K562 (cell line): ENCODE measurements around the gene HOXA2. TPM values are rescaled to one million over a fixed set of nuclear protein-coding genes. Genes with fewer than 3 reads are reported as not detected.

Experiments used
- ATAC-seq: fragments of 200-7000 bp; cut with Tn5 transposase; 3 replicates; pipeline ENCODE4 v1.9.1; 2020; ENCODE audit warnings: moderate library complexity
- BruUV-seq: library from RNA; stranded (reverse); fragments of 400-500 nt; replicated peaks from 2 replicates; lab custom pipeline; 2021; lab: Mats Ljungman, UMichigan
- CTCF ChIA-PET: fragments of 300-600 bp; formaldehyde crosslinking; extraction: SDS; loops from one replicate; lab custom pipeline; 2021; ENCODE audit warnings: low intra/inter-chr PET ratio; lab: Yijun Ruan, JAX
- POLR2A ChIA-PET: fragments of 300-600, 350-650 bp; sonication (Branson Sonifier 250); formaldehyde crosslinking; extraction: SDS; loops from one replicate; lab custom pipeline; 2021; ENCODE audit warnings: antibody characterized with exemption, inconsistent platforms; lab: Yijun Ruan, JAX
- DNase-seq, 4 experiments: peaks; one replicate each; pipeline versions ENCODE4 v3.0.0 to v3.0.0-alpha.2; 2011 to 2018; ENCODE audit warnings: low spot score in 3 of 4, mixed read lengths in 3 of 4; ENCODE audit errors: extremely low read depth in 1 of 4
- FAIRE-seq: peaks from 2 replicates; lab custom pipeline; 2011; peaks lifted over from hg19 to GRCh38; lab: Jason Lieb, UNC
- H2AFZ ChIP-seq: 2 replicates; pipeline ENCODE4 v1.6.0; 2011; ENCODE audit warnings: low read depth, low read length, control low read depth, inconsistent platforms
- H3K27ac ChIP-seq: fragments of 200-600 bp; 3 replicates; pipeline ENCODE4 v1.8.0; 2011; ENCODE audit warnings: low read depth, mild to moderate bottlenecking, control low read depth, inconsistent platforms, low read length, moderate library complexity, mixed read lengths; ENCODE audit errors: extremely low read depth
- H3K27me3 ChIP-seq, 2 experiments: fragments of 300-600 bp in 1 of 2; 2 replicates in 1 of 2; 3 replicates in 1 of 2; pipeline versions ENCODE4 v1.6.0 to v1.8.0; 2011; ENCODE audit warnings: inconsistent platforms in 2 of 2, low read length in 2 of 2, mild to moderate bottlenecking in 1 of 2, mixed read lengths in 1 of 2, moderate library complexity in 1 of 2; ENCODE audit not compliant: control insufficient read depth in 2 of 2, insufficient read depth in 2 of 2
- H3K36me3 ChIP-seq: fragments of 300-600 bp; 3 replicates; pipeline ENCODE4 v1.8.0; 2011; ENCODE audit warnings: mild to moderate bottlenecking, low read length, inconsistent platforms; ENCODE audit not compliant: control insufficient read depth, insufficient read depth
- H3K4me1 ChIP-seq, 2 experiments: fragments of 200-600 bp in 1 of 2; replicated peaks in 1 of 2; 2 replicates in 1 of 2; 3 replicates in 1 of 2; pipeline versions ENCODE4 v1.5.1 to v1.8.0; 2011; ENCODE audit warnings: inconsistent platforms in 2 of 2, low read length in 2 of 2, mild to moderate bottlenecking in 1 of 2, mixed read lengths in 1 of 2, moderate library complexity in 1 of 2; ENCODE audit not compliant: control insufficient read depth in 2 of 2, insufficient read depth in 2 of 2
- H3K4me2 ChIP-seq: 2 replicates; pipeline ENCODE4 v1.6.1; 2011; ENCODE audit warnings: low read length, control low read depth, inconsistent platforms, mixed read lengths; ENCODE audit not compliant: insufficient read depth
- H3K4me3 ChIP-seq: fragments of 200-600 bp; sonication (generic), shearing (Covaris generic); 2 replicates; pipeline ENCODE4 v1.5.1; 2016; ENCODE audit warnings: control low read depth, inconsistent platforms
- H3K79me2 ChIP-seq: fragments of 200-600 bp; 3 replicates; pipeline ENCODE4 v1.8.0; 2011; ENCODE audit warnings: low read length, inconsistent platforms; ENCODE audit not compliant: control insufficient read depth, insufficient read depth
- H3K9ac ChIP-seq, 2 experiments: 2 replicates each; pipeline versions ENCODE4 v1.6.0 to v1.6.1; 2011; ENCODE audit warnings: low read depth in 2 of 2, low read length in 2 of 2, control low read depth in 1 of 2, inconsistent platforms in 1 of 2, mild to moderate bottlenecking in 1 of 2, mixed read lengths in 1 of 2; ENCODE audit not compliant: insufficient read depth in 1 of 2
- H3K9me1 ChIP-seq: one replicate; pipeline ENCODE4 v1.6.0; 2011; ENCODE audit warnings: inconsistent platforms, mild to moderate bottlenecking, low read length, moderate library complexity; ENCODE audit not compliant: control insufficient read depth, insufficient read depth
- H3K9me3 ChIP-seq: replicated peaks from 2 replicates; pipeline ENCODE4 v1.5.1; 2011; ENCODE audit warnings: low read depth, low read length, inconsistent platforms; ENCODE audit not compliant: control insufficient read depth, insufficient read depth
- H4K20me1 ChIP-seq: replicated peaks from 2 replicates; pipeline ENCODE4 v1.6.1; 2011; ENCODE audit warnings: low read length, inconsistent platforms, mixed read lengths; ENCODE audit not compliant: control insufficient read depth, insufficient read depth
- E2F6 ChIP-seq, 2 experiments: IDR thresholded peaks; 2 replicates each; pipeline ENCODE4 v1.6.1; 2011; ENCODE audit warnings: borderline replicate concordance in 1 of 2, control low read depth in 1 of 2, low read depth in 1 of 2, low read length in 1 of 2, mild to moderate bottlenecking in 1 of 2, mixed read lengths in 1 of 2, moderate library complexity in 1 of 2; ENCODE audit not compliant: insufficient read depth in 1 of 2, insufficient read length in 1 of 2, poor library complexity in 1 of 2, severe bottlenecking in 1 of 2; ENCODE audit errors: extremely low read depth in 1 of 2
- WGBS: fragments of 100-300 bp; shearing (Covaris generic); methylation state at CpG from one replicate; pipeline ENCODE4 v1.1.6; 2016; ENCODE audit warnings: low coverage, mixed read lengths; ENCODE audit not compliant: insufficient coverage; ENCODE audit errors: missing lambda C conversion rate; 5-methylcytosine and 5-hydroxymethylcytosine counted together
- in situ Hi-C: fragments of 300-500 bp; cut with MboI; formaldehyde crosslinking; loops from 4 replicates; pipeline ENCODE4 v1.15.0; 2018; ENCODE audit warnings: inconsistent platforms, mixed read lengths
- intact Hi-C: fragments of 100-400 bp; cut with micrococcal nuclease; formaldehyde crosslinking; loops from 2 replicates; pipeline ENCODE4 v1.14.2; 2022
- polyA plus RNA-seq, 8 experiments: library from polyadenylated mRNA; depleted of rRNA in 4 of 8; stranded (reverse) in 5 of 8; unstranded in 3 of 8; fragments of >200 nt; fragmentation: Nextera tagmentation in 2 of 8; fragmentation: Illumina TruSeq in 1 of 8; extraction: Ambion mirVana in 2 of 8; extraction: Trizol in 1 of 8; gene quantifications; 2 replicates each; pipeline versions ENCODE4 v1.2.1 to v1.2.3, GENCODE V29; 2011 to 2014; ENCODE audit warnings: inconsistent platforms in 1 of 8, missing spikeins in 1 of 8
- total RNA-seq, 7 experiments: library from RNA; depleted of rRNA in 6 of 7; stranded (reverse); fragments of >200 nt in 6 of 7; fragmentation: Illumina TruSeq in 2 of 7; extraction: Trizol in 2 of 7; gene quantifications; 2 replicates each; pipeline versions ENCODE4 v1.2.1 to v1.2.3, GENCODE V29; 2011 to 2021; ENCODE audit warnings: low replicate concordance in 1 of 7
- TF ChIP-seq, protein P1 (sequence below), 2 experiments: fragments of 450-650 bp; IDR thresholded peaks; 2 replicates each; pipeline ENCODE4 v1.6.1; 2016

HOXA2 gene
- total and polyA plus RNA-seq, 9 of the 15 experiments (the other 6 are each of a cell fraction or from before 2014, with no cell fraction given) = 0.04 TPM; not detected in 8

DNA sequence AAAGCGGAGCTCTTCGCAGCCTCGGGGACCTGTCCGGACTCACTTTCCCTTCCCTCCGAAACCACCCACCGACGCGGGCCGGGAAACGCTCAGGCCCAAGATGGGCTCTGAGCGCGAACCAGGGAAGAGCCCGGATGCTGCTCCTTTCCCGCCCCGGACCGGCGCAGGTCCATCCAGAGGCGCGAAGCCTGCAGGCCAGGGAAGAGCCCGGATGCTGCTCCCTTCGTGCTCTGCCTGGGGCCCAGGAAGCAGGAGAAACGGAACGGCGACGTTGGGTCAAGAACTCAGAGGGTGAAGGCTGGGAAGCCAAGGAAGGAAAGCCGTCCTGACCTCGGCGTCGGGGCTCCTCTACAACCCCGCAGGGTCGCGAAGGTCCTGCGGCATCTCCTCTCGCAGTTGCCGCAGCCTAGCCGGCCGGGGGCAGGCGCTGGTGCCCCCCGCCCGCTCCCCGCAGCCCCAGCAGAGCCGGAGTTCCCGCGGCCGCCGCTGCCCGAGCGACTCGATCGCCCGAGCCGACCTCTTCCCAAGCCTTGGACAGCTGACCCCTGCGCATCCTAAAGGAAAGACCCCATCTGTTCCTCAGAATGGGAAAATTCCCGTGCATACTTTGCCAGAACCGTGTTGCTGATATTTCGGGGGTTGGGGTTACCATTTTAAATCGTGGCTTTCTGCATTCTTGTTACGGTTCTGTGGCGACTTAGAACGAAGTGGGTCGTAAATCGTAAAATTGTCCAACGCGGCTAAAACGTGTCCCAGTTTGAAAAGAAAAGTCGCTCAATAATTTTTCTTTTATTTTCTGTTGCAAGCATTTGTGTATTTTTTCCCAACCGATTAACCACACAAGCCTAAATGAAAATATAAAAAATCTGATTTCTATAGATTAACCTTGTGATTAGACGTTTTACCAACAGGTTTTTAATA, 14.2 kb downstream of the HOXA2 start:
- CTCF ChIA-PET = no interaction called here
- WGBS = 14% methylated on average over 35 of the region's 68 CpGs
- BruUV-seq = no TSS peak

More for the DNA sequence above, 14.2 kb downstream of the HOXA2 start:
- FAIRE-seq = no peak
- H3K36me3 ChIP-seq = no peaks in the 10 kb centered on the region
- peaks cover 0 to 6% of the 10 kb centered on the region in 2 experiments; a peak in 2 of 5 replicates for H3K4me1 ChIP-seq
- TF ChIP-seq, protein P1, sequence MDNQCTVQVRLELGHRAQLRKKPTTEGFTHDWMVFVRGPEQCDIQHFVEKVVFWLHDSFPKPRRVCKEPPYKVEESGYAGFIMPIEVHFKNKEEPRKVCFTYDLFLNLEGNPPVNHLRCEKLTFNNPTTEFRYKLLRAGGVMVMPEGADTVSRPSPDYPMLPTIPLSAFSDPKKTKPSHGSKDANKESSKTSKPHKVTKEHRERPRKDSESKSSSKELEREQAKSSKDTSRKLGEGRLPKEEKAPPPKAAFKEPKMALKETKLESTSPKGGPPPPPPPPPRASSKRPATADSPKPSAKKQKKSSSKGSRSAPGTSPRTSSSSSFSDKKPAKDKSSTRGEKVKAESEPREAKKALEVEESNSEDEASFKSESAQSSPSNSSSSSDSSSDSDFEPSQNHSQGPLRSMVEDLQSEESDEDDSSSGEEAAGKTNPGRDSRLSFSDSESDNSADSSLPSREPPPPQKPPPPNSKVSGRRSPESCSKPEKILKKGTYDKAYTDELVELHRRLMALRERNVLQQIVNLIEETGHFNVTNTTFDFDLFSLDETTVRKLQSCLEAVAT (IDR thresholded peaks at IDR 0.05) = no peak
- TF ChIP-seq E2F6 (IDR thresholded peaks at IDR 0.05; ENCODE audit: borderline replicate concordance in 1 of 2, extremely low read depth in 1 of 2, insufficient read depth in 1 of 2, insufficient read length in 1 of 2, low read depth in 1 of 2, low read length in 1 of 2, poor library complexity in 1 of 2, severe bottlenecking in 1 of 2) = peak in 1 of 2 experiments; percentile 52
- TF ChIP-seq, all 486 proteins: peak for 1
- no peaks in the 10 kb centered on the region for H3K9me3 ChIP-seq
- intact Hi-C loops = no loop called here
- in situ Hi-C loops = no loop called here
- peaks cover 20 to 21% of the 10 kb centered on the region in 2 experiments; a peak in 4 of 5 replicates for H3K27me3 ChIP-seq
- H3K27ac ChIP-seq = no peak overlapping the region
- H3K4me3 ChIP-seq = no peak overlapping the region
- POLR2A ChIA-PET = no interaction called here
- no peak overlapping the region for H3K4me2 ChIP-seq
- ATAC-seq (no peak), DNase-seq (no peak)
- H2AFZ ChIP-seq = no peak overlapping the region
- H4K20me1 ChIP-seq = no peaks in the 10 kb centered on the region
- no peak overlapping the region for H3K9ac ChIP-seq
- H3K79me2 ChIP-seq = no peaks in the 10 kb centered on the region
- H3K9me1 ChIP-seq = no peaks in the 10 kb centered on the region
